Measurements from ENCODE around the gene XXYLT1. TPM values are rescaled to one million over a fixed set of nuclear protein-coding genes. Genes with fewer than 3 reads are reported as not detected.

XXYLT1 gene
- total RNA-seq, 2 experiments from 2014 or later, result 5.4 to 5.7 TPM

- no peak for ATAC-seq
- Mint-ChIP-seq H3K4me1 (peaks cover 28% of the 10 kb centered on the region), H3K9me3 (ENCODE audit: low read depth) (no peaks in the 10 kb centered on the region), H3K36me3 (ENCODE audit: low read depth) (peaks cover 3% of the 10 kb centered on the region), H3K4me3 (no peak overlapping the region), H3K27ac (no peak overlapping the region), H3K27me3 (no peaks in the 10 kb centered on the region)
- DNase-seq, result no peak
- intact Hi-C loops (cut with DNase I, micrococcal nuclease), result no loop called here
- POLR2A ChIA-PET, result no interaction called here
- CTCF ChIA-PET, result interaction anchor here (0.8 to 1.8 kb wide), 3 partner anchors 21 to 562 kb away, joined by 3 to 6 read pairs (median 3); no protein-coding TSS in a partner anchor
These were observed 21.7 kb downstream of the XXYLT1 start for GRCh38 chr3:195249057-195249770.

GRCh38 chr3:195248281-195248680 lies 22.7 kb downstream of the XXYLT1 start:
- ATAC-seq, result no peak
- H3K4me3 Mint-ChIP-seq, result no peak overlapping the region
- DNase-seq, result no peak
- intact Hi-C loops (cut with DNase I, micrococcal nuclease), result no loop called here
- ChIA-PET POLR2A (no interaction called here), CTCF (interaction anchor here (0.6 to 0.8 kb wide), 2 partner anchors 21 to 461 kb away, joined by 3 read pairs; no protein-coding TSS in a partner anchor)
- H3K4me1 Mint-ChIP-seq, result peaks cover 28% of the 10 kb centered on the region
- H3K27ac Mint-ChIP-seq, result no peak overlapping the region
- H3K27me3 Mint-ChIP-seq, result no peaks in the 10 kb centered on the region
- no peaks in the 10 kb centered on the region for H3K9me3 Mint-ChIP-seq (ENCODE audit: low read depth)
- peaks cover 3% of the 10 kb centered on the region for H3K36me3 Mint-ChIP-seq (ENCODE audit: low read depth)

- DNase-seq, result no peak
- intact Hi-C loops (cut with DNase I, micrococcal nuclease), result no loop called here
- H3K27me3 Mint-ChIP-seq, result no peaks in the 10 kb centered on the region
- no peak overlapping the region for H3K4me3 Mint-ChIP-seq
- H3K36me3 Mint-ChIP-seq (ENCODE audit: low read depth), result peaks cover 3% of the 10 kb centered on the region
- H3K9me3 Mint-ChIP-seq (ENCODE audit: low read depth), result no peaks in the 10 kb centered on the region
- POLR2A ChIA-PET, result no interaction called here
- peaks cover 28% of the 10 kb centered on the region for H3K4me1 Mint-ChIP-seq
- ATAC-seq, result no peak
- CTCF ChIA-PET, result no interaction called here
- H3K27ac Mint-ChIP-seq, result no peak overlapping the region
These were observed 23.1 kb downstream of the XXYLT1 start for GRCh38 chr3:195247863-195248189.

- Mint-ChIP-seq H3K27me3 (no peaks in the 10 kb centered on the region), H3K4me3 (no peak overlapping the region), H3K4me1 (peaks cover 24% of the 10 kb centered on the region), H3K9me3 (ENCODE audit: low read depth) (no peaks in the 10 kb centered on the region), H3K27ac (no peak overlapping the region), H3K36me3 (ENCODE audit: low read depth) (peaks cover 3% of the 10 kb centered on the region)
- intact Hi-C loops (cut with DNase I, micrococcal nuclease), result no loop called here
- ATAC-seq, result no peak
- POLR2A ChIA-PET, result no interaction called here
- DNase-seq, result no peak
- CTCF ChIA-PET, result no interaction called here
These were observed 23.7 kb downstream of the XXYLT1 start for GRCh38 chr3:195247086-195247862.

- Mint-ChIP-seq H3K9me3 (ENCODE audit: low read depth) (no peaks in the 10 kb centered on the region), H3K27me3 (no peaks in the 10 kb centered on the region), H3K36me3 (ENCODE audit: low read depth) (peaks cover 3% of the 10 kb centered on the region), H3K27ac (no peak overlapping the region), H3K4me1 (peaks cover 20% of the 10 kb centered on the region), H3K4me3 (no peak overlapping the region)
- no peak for DNase-seq
- ATAC-seq, result no peak
- CTCF ChIA-PET, result no interaction called here
- POLR2A ChIA-PET, result no interaction called here
- intact Hi-C loops (cut with DNase I, micrococcal nuclease), result no loop called here
These were observed 24.4 kb downstream of the XXYLT1 start for GRCh38 chr3:195246581-195246995.

DNA sequence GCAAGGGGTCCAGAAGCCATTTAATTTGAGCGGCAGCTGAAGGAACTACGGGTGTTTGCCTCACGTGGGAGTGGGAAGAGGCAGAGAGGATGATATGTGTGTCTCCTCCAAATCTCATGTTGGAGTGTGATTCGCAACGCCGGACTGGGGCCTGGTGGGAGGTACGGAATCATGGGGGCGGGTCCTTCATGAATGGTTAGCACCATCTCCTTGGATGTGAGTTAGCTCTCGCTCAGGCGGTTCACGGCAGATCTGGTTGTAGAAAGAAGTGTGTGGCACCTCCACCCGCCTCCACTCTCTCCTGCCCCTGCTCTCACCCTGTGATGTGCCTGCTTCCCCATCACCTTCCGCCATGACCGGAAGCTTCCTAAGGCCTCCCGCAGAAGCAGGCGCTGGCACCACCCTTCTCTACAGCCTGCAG lies 25.4 kb downstream of the XXYLT1 start:
- Mint-ChIP-seq H3K9me3 (ENCODE audit: low read depth) (no peaks in the 10 kb centered on the region), H3K4me3 (no peak overlapping the region), H3K4me1 (peaks cover 11% of the 10 kb centered on the region), H3K36me3 (ENCODE audit: low read depth) (peaks cover 3% of the 10 kb centered on the region), H3K27ac (no peak overlapping the region), H3K27me3 (no peaks in the 10 kb centered on the region)
- ChIA-PET CTCF (no interaction called here), POLR2A (no interaction called here)
- DNase-seq (no peak), ATAC-seq (no peak)
- intact Hi-C loops (cut with DNase I, micrococcal nuclease), result no loop called here

- no peak overlapping the region for H3K4me3 Mint-ChIP-seq
- DNase-seq (no peak), ATAC-seq (no peak)
- H3K27me3 Mint-ChIP-seq, result no peaks in the 10 kb centered on the region
- H3K9me3 Mint-ChIP-seq (ENCODE audit: low read depth), result no peaks in the 10 kb centered on the region
- ChIA-PET CTCF (no interaction called here), POLR2A (no interaction called here)
- no peak overlapping the region for H3K27ac Mint-ChIP-seq
- intact Hi-C loops (cut with DNase I, micrococcal nuclease), result no loop called here
- no peaks in the 10 kb centered on the region for H3K4me1 Mint-ChIP-seq
- H3K36me3 Mint-ChIP-seq (ENCODE audit: low read depth), result peaks cover 10% of the 10 kb centered on the region
These were observed 29.2 kb downstream of the XXYLT1 start for GRCh38 chr3:195241592-195242355.

DNA sequence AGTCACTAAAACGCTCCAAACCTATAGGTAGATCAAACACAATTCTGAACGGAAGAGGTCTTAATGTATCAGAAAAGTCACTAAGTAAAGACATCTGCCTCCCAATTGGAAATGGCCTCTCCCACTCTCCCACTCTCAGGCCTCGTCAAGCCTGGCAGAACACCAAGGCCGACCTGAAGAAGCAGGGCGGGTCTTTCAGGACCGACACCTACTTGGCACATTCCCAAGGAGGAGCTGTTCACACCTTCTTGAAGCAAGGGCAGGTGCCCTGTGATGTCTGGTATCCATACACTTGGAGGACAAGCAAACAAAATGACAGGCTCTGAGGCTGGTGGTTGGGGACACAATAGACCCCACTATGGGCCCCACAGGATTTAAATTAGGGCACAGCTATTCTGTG lies 30.0 kb downstream of the XXYLT1 start:
- Mint-ChIP-seq H3K36me3 (ENCODE audit: low read depth) (peaks cover 10% of the 10 kb centered on the region), H3K9me3 (ENCODE audit: low read depth) (no peaks in the 10 kb centered on the region), H3K27ac (no peak overlapping the region), H3K4me3 (no peak overlapping the region), H3K27me3 (no peaks in the 10 kb centered on the region), H3K4me1 (no peaks in the 10 kb centered on the region)
- DNase-seq, result no peak
- POLR2A ChIA-PET, result no interaction called here
- CTCF ChIA-PET, result no interaction called here
- intact Hi-C loops (cut with DNase I, micrococcal nuclease), result no loop called here
- no peak for ATAC-seq

DNA sequence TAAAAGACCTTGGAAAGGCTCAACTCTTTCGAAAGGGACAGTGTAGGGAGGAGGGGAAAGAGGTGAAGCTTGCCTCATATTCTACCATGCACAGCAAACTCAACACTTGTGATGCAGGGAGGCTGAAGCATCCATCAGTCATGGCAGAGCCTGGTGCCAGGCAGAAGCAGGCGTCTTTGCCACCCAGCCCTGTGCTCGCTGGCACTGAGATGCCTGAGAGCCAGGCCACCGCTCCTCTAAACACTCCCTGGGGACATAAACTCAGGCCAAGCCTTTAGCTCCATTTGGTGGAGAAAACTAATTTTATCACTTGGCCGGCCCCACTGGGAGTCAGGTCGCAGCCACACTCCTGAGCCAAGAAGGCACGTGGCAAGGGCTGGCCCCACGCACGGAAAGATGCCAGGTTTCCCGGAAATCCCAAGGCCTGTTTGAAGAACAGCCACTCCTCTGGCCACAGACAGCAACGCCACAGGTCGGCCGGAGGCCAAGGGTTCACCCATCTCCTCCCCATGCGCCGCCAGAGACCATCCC lies 30.7 kb downstream of the XXYLT1 start:
- DNase-seq, result no peak
- ATAC-seq, result no peak
- H3K36me3 Mint-ChIP-seq (ENCODE audit: low read depth), result peaks cover 7% of the 10 kb centered on the region
- no peaks in the 10 kb centered on the region for H3K4me1 Mint-ChIP-seq
- POLR2A ChIA-PET, result no interaction called here
- H3K9me3 Mint-ChIP-seq (ENCODE audit: low read depth), result no peaks in the 10 kb centered on the region
- intact Hi-C loops (cut with DNase I, micrococcal nuclease), result no loop called here
- H3K27ac Mint-ChIP-seq, result no peak overlapping the region
- H3K27me3 Mint-ChIP-seq, result no peaks in the 10 kb centered on the region
- CTCF ChIA-PET, result interaction anchor here (0.7 kb wide), 1 partner anchor 331 kb away, joined by 3 read pairs; no protein-coding TSS in a partner anchor
- H3K4me3 Mint-ChIP-seq, result no peak overlapping the region

- H3K4me1 Mint-ChIP-seq, result no peaks in the 10 kb centered on the region
- H3K36me3 Mint-ChIP-seq (ENCODE audit: low read depth), result peaks cover 7% of the 10 kb centered on the region
- H3K27ac Mint-ChIP-seq, result no peak overlapping the region
- no peak overlapping the region for H3K4me3 Mint-ChIP-seq
- DNase-seq (no peak), ATAC-seq (no peak)
- POLR2A ChIA-PET, result no interaction called here
- intact Hi-C loops (cut with DNase I, micrococcal nuclease), result no loop called here
- H3K27me3 Mint-ChIP-seq, result no peaks in the 10 kb centered on the region
- H3K9me3 Mint-ChIP-seq (ENCODE audit: low read depth), result no peaks in the 10 kb centered on the region
- CTCF ChIA-PET, result no interaction called here
These were observed 31.8 kb downstream of the XXYLT1 start for GRCh38 chr3:195239121-195239520.

GRCh38 chr3:195238586-195239118 lies 32.3 kb downstream of the XXYLT1 start:
- ChIA-PET POLR2A (no interaction called here), CTCF (no interaction called here)
- intact Hi-C loops (cut with DNase I, micrococcal nuclease), result no loop called here
- Mint-ChIP-seq H3K27me3 (no peaks in the 10 kb centered on the region), H3K4me1 (no peaks in the 10 kb centered on the region), H3K4me3 (no peak overlapping the region), H3K36me3 (ENCODE audit: low read depth) (peaks cover 7% of the 10 kb centered on the region), H3K27ac (no peak overlapping the region), H3K9me3 (ENCODE audit: low read depth) (no peaks in the 10 kb centered on the region)
- ATAC-seq, result no peak
- no peak for DNase-seq
